ENCODE results near the gene GABBR2.

GABBR2 gene

GRCh38 chr9:98462310-98462709, 246.4 kb downstream of the GABBR2 start:
- Histone ChIP-seq H3K4me3 (ENCODE audit: low read length) (no peak overlapping the region), H2AFZ (ENCODE audit: low read depth, low read length) (no peak overlapping the region), H3K36me3 (replicated peaks; ENCODE audit: low read depth, low read length) (no peaks in the 10 kb centered on the region), H3K9me3 (ENCODE audit: insufficient read depth, low read length) (no peaks in the 10 kb centered on the region), H4K20me1 (ENCODE audit: insufficient read depth, low read length) (no peaks in the 10 kb centered on the region), H3K27ac (ENCODE audit: low read length) (no peak overlapping the region), H3K4me2 (ENCODE audit: low read length) (no peak overlapping the region), H3K9ac (ENCODE audit: low read length) (no peak overlapping the region), H3K4me1 (ENCODE audit: low read length) (peaks cover 5% of the 10 kb centered on the region; the same call in 1 of the 2 replicates), H3K27me3 (ENCODE audit: low read depth, low read length) (peaks cover 8% of the 10 kb centered on the region), H3K79me2 (ENCODE audit: low read length) (no peaks in the 10 kb centered on the region)
- no peak for TF ChIP-seq EZH2phosphoT487 (IDR thresholded peaks at IDR 0.05; ENCODE audit: low read depth)
- no peak for TF ChIP-seq CTCF (IDR thresholded peaks at IDR 0.05; ENCODE audit: low read depth, low read length)

- no peaks in the 10 kb centered on the region for H4K20me1 ChIP-seq (ENCODE audit: insufficient read depth, low read length)
- H2AFZ ChIP-seq (ENCODE audit: low read depth, low read length), result no peak overlapping the region
- TF ChIP-seq CTCF (IDR thresholded peaks at IDR 0.05; ENCODE audit: low read depth, low read length) (no peak), EZH2phosphoT487 (IDR thresholded peaks at IDR 0.05; ENCODE audit: low read depth) (no peak)
- H3K9me3 ChIP-seq (ENCODE audit: insufficient read depth, low read length), result no peaks in the 10 kb centered on the region
- no peaks in the 10 kb centered on the region for H3K79me2 ChIP-seq (ENCODE audit: low read length)
- H3K36me3 ChIP-seq (replicated peaks; ENCODE audit: low read depth, low read length), result no peaks in the 10 kb centered on the region
- H3K27me3 ChIP-seq (ENCODE audit: low read depth, low read length), result peaks cover 20% of the 10 kb centered on the region
- H3K9ac ChIP-seq (ENCODE audit: low read length), result no peak overlapping the region
- H3K4me1 ChIP-seq (ENCODE audit: low read length), result peaks cover 4% of the 10 kb centered on the region; the same call in 1 of the 2 replicates
- H3K4me2 ChIP-seq (ENCODE audit: low read length), result no peak overlapping the region
- H3K27ac ChIP-seq (ENCODE audit: low read length), result no peak overlapping the region
- H3K4me3 ChIP-seq (ENCODE audit: low read length), result no peak overlapping the region
These were observed 248.0 kb downstream of the GABBR2 start for GRCh38 chr9:98460704-98461103.

- peaks cover 20% of the 10 kb centered on the region for H3K27me3 ChIP-seq (ENCODE audit: low read depth, low read length)
- no peak overlapping the region for H3K4me3 ChIP-seq (ENCODE audit: low read length)
- no peak overlapping the region for H3K27ac ChIP-seq (ENCODE audit: low read length)
- H3K79me2 ChIP-seq (ENCODE audit: low read length), result no peaks in the 10 kb centered on the region
- H3K36me3 ChIP-seq (replicated peaks; ENCODE audit: low read depth, low read length), result no peaks in the 10 kb centered on the region
- no peak overlapping the region for H2AFZ ChIP-seq (ENCODE audit: low read depth, low read length)
- no peaks in the 10 kb centered on the region for H4K20me1 ChIP-seq (ENCODE audit: insufficient read depth, low read length)
- TF ChIP-seq CTCF (IDR thresholded peaks at IDR 0.05; ENCODE audit: low read depth, low read length) (no peak), EZH2phosphoT487 (IDR thresholded peaks at IDR 0.05; ENCODE audit: low read depth) (no peak)
- H3K9me3 ChIP-seq (ENCODE audit: insufficient read depth, low read length), result no peaks in the 10 kb centered on the region
- H3K4me2 ChIP-seq (ENCODE audit: low read length), result no peak overlapping the region
- no peaks in the 10 kb centered on the region for H3K4me1 ChIP-seq (ENCODE audit: low read length)
- no peak overlapping the region for H3K9ac ChIP-seq (ENCODE audit: low read length)
These were observed 250.9 kb downstream of the GABBR2 start for GRCh38 chr9:98457726-98458370.

GRCh38 chr9:98456156-98456613, 252.6 kb downstream of the GABBR2 start:
- H3K4me1 ChIP-seq (ENCODE audit: low read length), result no peaks in the 10 kb centered on the region
- no peak overlapping the region for H3K9ac ChIP-seq (ENCODE audit: low read length)
- no peaks in the 10 kb centered on the region for H3K9me3 ChIP-seq (ENCODE audit: insufficient read depth, low read length)
- no peak overlapping the region for H3K4me3 ChIP-seq (ENCODE audit: low read length)
- no peak overlapping the region for H3K27ac ChIP-seq (ENCODE audit: low read length)
- H3K4me2 ChIP-seq (ENCODE audit: low read length), result no peak overlapping the region
- H4K20me1 ChIP-seq (ENCODE audit: insufficient read depth, low read length), result no peaks in the 10 kb centered on the region
- peaks cover 29% of the 10 kb centered on the region for H3K27me3 ChIP-seq (ENCODE audit: low read depth, low read length)
- TF ChIP-seq CTCF (IDR thresholded peaks at IDR 0.05; ENCODE audit: low read depth, low read length), result no peak
- no peak for TF ChIP-seq EZH2phosphoT487 (IDR thresholded peaks at IDR 0.05; ENCODE audit: low read depth)
- no peak overlapping the region for H2AFZ ChIP-seq (ENCODE audit: low read depth, low read length)
- no peaks in the 10 kb centered on the region for H3K79me2 ChIP-seq (ENCODE audit: low read length)
- no peaks in the 10 kb centered on the region for H3K36me3 ChIP-seq (replicated peaks; ENCODE audit: low read depth, low read length)

All from OCI-LY3 (cell line).